GM18868 (cell line): ENCODE data around the gene PRODH2.
"Not testable (repeated sequence)": the region's sequence is repeated elsewhere in the genome, so short reads cannot be mapped to it uniquely, and the experiment has no call there.

Source experiments
- ATAC-seq: cut with Tn5 transposase; IDR thresholded peaks from one replicate; pipeline ENCODE4 v1.9.1; 2021; ENCODE audit warnings: mild to moderate bottlenecking, moderate library complexity; ENCODE audit not compliant: unreplicated experiment

Gene PRODH2

GRCh38 chr19:35797663-35798062 lies 15.0 kb downstream of the PRODH2 start:
- ATAC-seq: no peak

- ATAC-seq: no peak
Observed at GRCh38 chr19:35796645-35797542, 15.8 kb downstream of the PRODH2 start.

- not testable (repeated sequence) for ATAC-seq
Observed at GRCh38 chr19:35795564-35795963, 17.1 kb downstream of the PRODH2 start.

GRCh38 chr19:35793381-35794165 lies 19.1 kb downstream of the PRODH2 start:
- no peak for ATAC-seq

- no peak for ATAC-seq
Observed at GRCh38 chr19:35792888-35793287, 19.8 kb downstream of the PRODH2 start.

GRCh38 chr19:35792312-35792711 lies 20.3 kb downstream of the PRODH2 start:
- no peak for ATAC-seq

GRCh38 chr19:35791814-35792279 lies 20.8 kb downstream of the PRODH2 start:
- ATAC-seq: no peak

- no peak for ATAC-seq
Observed at GRCh38 chr19:35790981-35791813, 21.4 kb downstream of the PRODH2 start.

- no peak for ATAC-seq
Observed at GRCh38 chr19:35789978-35790944, 22.4 kb downstream of the PRODH2 start.

GRCh38 chr19:35789195-35789977 lies 23.3 kb downstream of the PRODH2 start:
- ATAC-seq: no peak

GRCh38 chr19:35788205-35788960 lies 24.3 kb downstream of the PRODH2 start:
- ATAC-seq: no peak

- no peak for ATAC-seq
Observed at GRCh38 chr19:35787227-35787799, 25.3 kb downstream of the PRODH2 start.

- ATAC-seq: no peak
Observed at GRCh38 chr19:35786299-35787160, 26.1 kb downstream of the PRODH2 start.

- no peak for ATAC-seq
Observed at GRCh38 chr19:35785339-35785627, 27.4 kb downstream of the PRODH2 start.

GRCh38 chr19:35784503-35785338 lies 27.9 kb downstream of the PRODH2 start:
- no peak for ATAC-seq
